Measurements from ENCODE around the gene ZFR2.

Gene ZFR2

DNA sequence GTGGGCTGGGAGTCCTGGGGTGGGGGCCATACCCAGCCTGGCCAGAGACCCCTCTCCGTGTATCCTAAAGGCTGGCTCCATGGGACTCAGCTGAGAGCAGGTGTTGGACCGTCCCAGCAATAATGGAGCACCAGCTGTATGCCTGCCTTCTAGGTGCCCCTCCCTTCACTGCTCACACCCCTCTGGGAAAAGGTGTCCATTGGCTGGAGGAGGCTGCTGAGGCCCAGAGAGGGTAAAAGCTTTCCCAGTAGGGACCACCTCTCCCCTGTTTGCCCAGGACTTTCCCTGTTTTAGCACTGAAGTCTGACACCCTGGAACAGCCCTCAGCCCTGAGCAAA lies 93.5 kb downstream of the ZFR2 start:
- Histone ChIP-seq H3K9ac (ENCODE audit: low read depth, low read length) (no peak overlapping the region), H4K20me1 (ENCODE audit: insufficient read depth, low read length) (no peaks in the 10 kb centered on the region), H3K4me3 (ENCODE audit: low read depth in 1 of 2, low read length in 2 of 2) (no peak overlapping the region), H3K36me3 (ENCODE audit: insufficient read depth, low read length) (no peaks in the 10 kb centered on the region), H3K9me3 (ENCODE audit: insufficient read depth, low read length, severe bottlenecking) (no peaks in the 10 kb centered on the region), H3K4me2 (ENCODE audit: insufficient read depth, low read length) (no peak overlapping the region), H3K27ac (ENCODE audit: low read length) (no peak overlapping the region), H2AFZ (ENCODE audit: low read depth, low read length) (no peak overlapping the region), H3K4me1 (ENCODE audit: insufficient read depth, low read length) (no peaks in the 10 kb centered on the region), H3K79me2 (ENCODE audit: insufficient read depth, low read length) (no peaks in the 10 kb centered on the region), H3K27me3 (ENCODE audit: insufficient read depth, low read length, poor library complexity) (no peaks in the 10 kb centered on the region)
- ATAC-seq (ENCODE audit: insufficient read depth, low read depth) (no peak), DNase-seq (no peak)
- TF ChIP-seq EZH2 (IDR thresholded peaks at IDR 0.05; ENCODE audit: borderline replicate concordance, low read depth, low read length, severe bottlenecking) (no peak), CTCF (IDR thresholded peaks at IDR 0.05; ENCODE audit: borderline replicate concordance, extremely low read depth, low read length, poor library complexity, severe bottlenecking) (no peak)

DNA sequence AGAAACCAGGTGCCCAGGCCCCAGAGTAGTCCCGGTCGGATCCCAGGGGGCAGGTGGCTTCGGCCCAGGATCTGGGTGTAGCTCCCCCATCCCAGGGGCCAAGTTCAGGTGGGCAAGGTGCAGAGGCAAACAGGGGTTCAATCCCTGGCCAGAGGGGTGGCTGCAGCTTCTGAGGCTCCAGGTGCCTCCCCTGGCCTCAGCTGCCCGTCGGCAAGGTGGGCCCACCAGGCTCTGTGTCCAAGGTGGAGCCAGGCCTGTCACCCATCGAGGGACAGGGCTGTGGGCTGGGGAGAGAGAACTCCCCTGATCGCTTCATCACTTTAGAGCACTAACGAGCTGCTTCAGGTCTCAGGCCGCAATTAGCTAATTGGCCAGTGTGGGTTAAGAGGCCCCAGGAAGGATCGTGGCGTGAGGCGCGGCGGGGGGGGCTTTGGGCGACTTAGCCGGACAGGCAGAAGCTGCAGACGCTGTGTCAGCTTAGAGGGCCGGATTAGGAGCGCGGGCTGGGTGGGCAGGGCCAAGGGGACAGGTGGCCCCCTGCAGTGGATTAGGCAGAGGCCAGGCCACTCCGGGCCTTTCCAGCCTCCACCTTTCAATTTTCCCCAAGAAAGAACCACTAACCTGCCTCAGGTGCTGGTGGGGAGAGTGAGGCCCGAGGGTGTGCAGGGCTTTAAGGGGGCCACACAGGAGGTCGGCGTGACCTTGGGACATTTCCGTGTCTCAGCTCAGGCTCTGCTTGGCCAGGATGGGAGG lies 94.0 kb downstream of the ZFR2 start:
- H2AFZ ChIP-seq (ENCODE audit: low read depth, low read length): no peak overlapping the region
- H3K4me2 ChIP-seq (ENCODE audit: insufficient read depth, low read length): no peak overlapping the region
- no peaks in the 10 kb centered on the region for H3K36me3 ChIP-seq (ENCODE audit: insufficient read depth, low read length)
- H4K20me1 ChIP-seq (ENCODE audit: insufficient read depth, low read length): no peaks in the 10 kb centered on the region
- H3K4me3 ChIP-seq (ENCODE audit: low read depth in 1 of 2, low read length in 2 of 2): no peak overlapping the region
- H3K27me3 ChIP-seq (ENCODE audit: insufficient read depth, low read length, poor library complexity): no peaks in the 10 kb centered on the region
- no peaks in the 10 kb centered on the region for H3K4me1 ChIP-seq (ENCODE audit: insufficient read depth, low read length)
- no peak for ATAC-seq (ENCODE audit: insufficient read depth, low read depth)
- H3K9ac ChIP-seq (ENCODE audit: low read depth, low read length): no peak overlapping the region
- no peak for TF ChIP-seq EZH2 (IDR thresholded peaks at IDR 0.05; ENCODE audit: borderline replicate concordance, low read depth, low read length, severe bottlenecking)
- no peak for TF ChIP-seq CTCF (IDR thresholded peaks at IDR 0.05; ENCODE audit: borderline replicate concordance, extremely low read depth, low read length, poor library complexity, severe bottlenecking)
- DNase-seq: no peak
- H3K9me3 ChIP-seq (ENCODE audit: insufficient read depth, low read length, severe bottlenecking): no peaks in the 10 kb centered on the region
- no peak overlapping the region for H3K27ac ChIP-seq (ENCODE audit: low read length)
- no peaks in the 10 kb centered on the region for H3K79me2 ChIP-seq (ENCODE audit: insufficient read depth, low read length)

DNA sequence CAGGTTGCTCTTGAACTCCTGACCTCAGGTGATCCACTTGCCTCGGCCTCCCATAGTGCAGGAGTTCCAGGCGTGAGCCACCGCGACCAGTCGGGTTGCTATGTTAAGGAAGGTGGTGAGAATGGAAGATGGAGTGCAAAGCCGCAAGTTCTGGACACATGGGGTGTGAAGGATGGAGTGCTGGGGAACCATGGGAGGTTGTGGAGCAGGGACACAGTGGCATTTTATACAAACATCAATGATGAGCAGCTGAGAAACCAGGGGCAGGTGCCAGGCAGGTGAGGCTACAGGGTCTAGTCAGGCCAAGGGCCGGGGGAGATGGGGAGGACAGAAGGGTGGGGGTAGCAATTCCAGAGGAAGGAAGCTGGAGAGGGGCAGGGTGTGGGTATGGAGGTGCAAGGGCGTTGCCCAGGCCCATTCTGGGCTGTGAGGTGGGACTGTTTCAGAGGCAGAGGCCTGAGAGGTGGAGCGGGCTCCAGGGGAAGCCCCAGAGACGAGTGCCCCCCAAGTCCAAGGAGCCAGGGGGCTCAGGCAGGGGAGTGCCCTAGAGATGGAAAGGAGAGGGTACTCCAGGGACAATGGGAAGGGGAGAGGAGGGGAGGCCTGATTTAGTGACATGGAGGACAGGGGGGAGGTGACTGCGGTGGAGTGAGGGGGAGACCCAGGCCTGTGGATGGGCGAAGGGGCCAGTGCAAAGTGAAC lies 94.9 kb downstream of the ZFR2 start:
- Histone ChIP-seq H3K4me3 (ENCODE audit: low read depth in 1 of 2, low read length in 2 of 2) (no peak overlapping the region), H2AFZ (ENCODE audit: low read depth, low read length) (no peak overlapping the region), H3K27ac (ENCODE audit: low read length) (no peak overlapping the region), H3K79me2 (ENCODE audit: insufficient read depth, low read length) (no peaks in the 10 kb centered on the region), H3K4me1 (ENCODE audit: insufficient read depth, low read length) (no peaks in the 10 kb centered on the region), H4K20me1 (ENCODE audit: insufficient read depth, low read length) (no peaks in the 10 kb centered on the region), H3K36me3 (ENCODE audit: insufficient read depth, low read length) (0 out of 2 replicates have a peak, but pooled peaks cover 7% of the 10 kb centered on the region), H3K4me2 (ENCODE audit: insufficient read depth, low read length) (no peak overlapping the region), H3K27me3 (ENCODE audit: insufficient read depth, low read length, poor library complexity) (no peaks in the 10 kb centered on the region), H3K9ac (ENCODE audit: low read depth, low read length) (no peak overlapping the region), H3K9me3 (ENCODE audit: insufficient read depth, low read length, severe bottlenecking) (no peaks in the 10 kb centered on the region)
- ATAC-seq (ENCODE audit: insufficient read depth, low read depth): no peak
- TF ChIP-seq CTCF (IDR thresholded peaks at IDR 0.05; ENCODE audit: borderline replicate concordance, extremely low read depth, low read length, poor library complexity, severe bottlenecking) (no peak), EZH2 (IDR thresholded peaks at IDR 0.05; ENCODE audit: borderline replicate concordance, low read depth, low read length, severe bottlenecking) (no peak)
- no peak for DNase-seq

Data from DND-41 (cell line).